Measurements from ENCODE around the gene OR52H1. TPM values are rescaled to one million over a fixed set of nuclear protein-coding genes. Genes with fewer than 3 reads are reported as not detected.

OR52H1 gene
- total RNA-seq, 1 donor from 2014 or later = not detected

DNA sequence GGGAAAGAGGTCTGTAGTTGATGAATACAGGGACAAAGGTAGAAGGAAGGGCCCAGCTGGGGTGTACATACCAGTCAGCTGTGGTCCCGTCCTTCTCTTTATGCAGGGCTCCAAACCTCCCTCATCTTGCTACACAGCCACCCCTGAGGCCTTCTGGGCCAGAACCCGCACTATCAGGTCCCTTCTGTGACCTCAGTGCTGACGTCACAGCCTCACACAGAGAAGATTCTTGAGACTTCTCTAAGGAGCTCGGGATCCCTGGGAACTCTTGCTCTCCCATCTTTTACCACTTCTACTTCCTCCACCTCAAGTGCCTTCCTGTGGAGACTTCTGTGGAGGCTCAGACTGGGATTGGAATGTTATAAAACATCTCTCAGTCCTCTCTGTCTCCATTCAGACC is 38.5 kb downstream of the OR52H1 start, which contains the start of gene UBQLN3:
Gene UBQLN3 (minus strand): TSS at position 155 of the 400 bp plus-strand sequence. CDS start 399 bp downstream, outside the sequence.
- Mint-ChIP-seq H3K27ac (ENCODE audit: unreplicated experiment) (no peak within 1 kb of the TSS), H3K36me3 (ENCODE audit: unreplicated experiment) (no peaks in the 10 kb centered on the region), H3K4me1 (ENCODE audit: low read depth, unreplicated experiment) (no peaks in the 10 kb centered on the region), H3K27me3 (ENCODE audit: unreplicated experiment) (peaks cover 4% of the 10 kb centered on the region), H3K9me3 (ENCODE audit: unreplicated experiment) (peaks cover 3% of the 10 kb centered on the region), H3K4me3 (ENCODE audit: unreplicated experiment) (no peak within 1 kb of the TSS)
- TF ChIP-seq, protein P1, sequence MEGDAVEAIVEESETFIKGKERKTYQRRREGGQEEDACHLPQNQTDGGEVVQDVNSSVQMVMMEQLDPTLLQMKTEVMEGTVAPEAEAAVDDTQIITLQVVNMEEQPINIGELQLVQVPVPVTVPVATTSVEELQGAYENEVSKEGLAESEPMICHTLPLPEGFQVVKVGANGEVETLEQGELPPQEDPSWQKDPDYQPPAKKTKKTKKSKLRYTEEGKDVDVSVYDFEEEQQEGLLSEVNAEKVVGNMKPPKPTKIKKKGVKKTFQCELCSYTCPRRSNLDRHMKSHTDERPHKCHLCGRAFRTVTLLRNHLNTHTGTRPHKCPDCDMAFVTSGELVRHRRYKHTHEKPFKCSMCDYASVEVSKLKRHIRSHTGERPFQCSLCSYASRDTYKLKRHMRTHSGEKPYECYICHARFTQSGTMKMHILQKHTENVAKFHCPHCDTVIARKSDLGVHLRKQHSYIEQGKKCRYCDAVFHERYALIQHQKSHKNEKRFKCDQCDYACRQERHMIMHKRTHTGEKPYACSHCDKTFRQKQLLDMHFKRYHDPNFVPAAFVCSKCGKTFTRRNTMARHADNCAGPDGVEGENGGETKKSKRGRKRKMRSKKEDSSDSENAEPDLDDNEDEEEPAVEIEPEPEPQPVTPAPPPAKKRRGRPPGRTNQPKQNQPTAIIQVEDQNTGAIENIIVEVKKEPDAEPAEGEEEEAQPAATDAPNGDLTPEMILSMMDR (IDR thresholded peaks at IDR 0.05; ENCODE audit: partially characterized antibody, unreplicated experiment) = no peak
- DNase-seq = no peak

DNA sequence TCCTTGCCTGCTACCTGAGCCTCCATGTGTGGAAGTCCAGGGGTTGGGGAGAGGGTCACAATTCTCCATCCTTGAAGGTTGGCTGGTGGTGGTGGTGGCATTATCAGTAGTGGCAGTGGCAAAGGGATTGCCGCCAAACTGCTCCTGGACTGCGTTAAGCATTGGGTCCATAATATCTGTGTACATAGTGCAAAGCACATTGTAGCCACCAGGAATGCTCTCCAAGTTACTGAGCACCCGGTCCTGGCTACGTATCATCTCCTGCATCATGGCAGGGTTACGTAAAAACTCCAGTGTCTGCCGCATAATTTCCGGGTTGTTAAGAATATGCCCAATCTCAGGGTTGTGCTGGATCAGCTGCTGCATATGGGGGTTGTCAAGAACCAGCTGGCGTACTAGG is 39.7 kb downstream of the OR52H1 start:
- Mint-ChIP-seq H3K4me1 (ENCODE audit: low read depth, unreplicated experiment) (no peaks in the 10 kb centered on the region), H3K36me3 (ENCODE audit: unreplicated experiment) (no peaks in the 10 kb centered on the region), H3K27ac (ENCODE audit: unreplicated experiment) (no peak overlapping the region), H3K27me3 (ENCODE audit: unreplicated experiment) (peaks cover 4% of the 10 kb centered on the region), H3K9me3 (ENCODE audit: unreplicated experiment) (peaks cover 3% of the 10 kb centered on the region), H3K4me3 (ENCODE audit: unreplicated experiment) (no peak overlapping the region)
- DNase-seq = no peak
- TF ChIP-seq, protein P1 (IDR thresholded peaks at IDR 0.05; ENCODE audit: partially characterized antibody, unreplicated experiment) = no peak

DNA sequence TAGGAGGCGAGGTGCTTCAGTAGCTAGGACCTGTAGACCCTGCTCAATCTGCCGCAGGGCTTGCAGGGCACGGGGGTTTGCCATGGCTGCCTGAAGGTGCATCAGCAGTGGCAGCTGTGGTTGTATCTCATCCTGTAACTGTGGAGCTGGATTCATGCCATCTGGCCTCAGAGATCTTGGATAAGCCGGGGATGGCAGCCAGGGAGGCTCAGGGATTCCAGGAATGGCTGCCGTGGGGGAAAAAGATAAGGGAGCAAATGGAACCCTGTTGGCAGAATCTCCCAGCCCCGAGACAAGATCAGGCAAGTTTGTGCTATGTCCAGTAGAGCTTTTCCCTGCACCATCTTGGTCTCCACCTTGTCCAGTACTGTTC is 40.4 kb downstream of the OR52H1 start:
- H3K4me1 Mint-ChIP-seq (ENCODE audit: low read depth, unreplicated experiment) = no peaks in the 10 kb centered on the region
- no peaks in the 10 kb centered on the region for H3K36me3 Mint-ChIP-seq (ENCODE audit: unreplicated experiment)
- TF ChIP-seq, protein P1 (IDR thresholded peaks at IDR 0.05; ENCODE audit: partially characterized antibody, unreplicated experiment) = no peak
- H3K27ac Mint-ChIP-seq (ENCODE audit: unreplicated experiment) = no peak overlapping the region
- DNase-seq = no peak
- H3K4me3 Mint-ChIP-seq (ENCODE audit: unreplicated experiment) = no peak overlapping the region
- H3K27me3 Mint-ChIP-seq (ENCODE audit: unreplicated experiment) = peaks cover 4% of the 10 kb centered on the region
- peaks cover 3% of the 10 kb centered on the region for H3K9me3 Mint-ChIP-seq (ENCODE audit: unreplicated experiment)

DNA sequence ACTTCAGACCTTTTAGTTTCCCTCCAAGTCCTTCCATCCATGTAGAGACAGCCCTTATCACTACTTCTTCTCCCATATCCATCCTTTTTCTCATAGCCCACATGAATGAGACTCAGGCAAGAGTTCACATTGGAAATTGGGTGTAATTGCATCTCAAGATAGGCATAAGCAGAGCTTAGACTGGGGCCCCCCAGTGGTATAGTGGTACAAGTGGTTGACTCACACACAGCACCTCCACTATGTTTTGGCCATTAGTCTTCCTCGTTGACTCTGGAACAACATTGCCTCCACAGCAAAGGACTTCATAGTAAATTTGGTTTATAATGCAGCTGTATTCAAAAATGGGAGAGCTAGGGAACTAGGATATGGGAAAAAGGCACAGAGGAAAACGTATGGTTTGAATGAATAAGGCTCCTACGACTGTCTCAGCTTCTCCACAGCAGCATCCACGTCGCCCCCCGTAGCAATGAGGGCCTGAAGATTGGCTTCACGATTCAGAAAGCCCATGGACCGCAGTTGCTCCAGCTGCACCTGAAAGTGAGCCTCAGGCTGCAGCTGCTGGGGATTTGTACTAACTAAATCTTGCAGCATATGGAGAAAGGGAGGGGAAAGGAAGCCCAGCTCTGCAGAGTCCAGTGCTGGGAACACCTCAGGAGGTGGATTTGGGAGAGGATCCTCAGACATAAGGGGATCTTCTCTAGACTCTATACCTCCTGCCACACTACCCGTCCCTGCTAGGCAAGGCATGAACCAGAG is 41.0 kb downstream of the OR52H1 start:
- H3K36me3 Mint-ChIP-seq (ENCODE audit: unreplicated experiment) = no peaks in the 10 kb centered on the region
- H3K27me3 Mint-ChIP-seq (ENCODE audit: unreplicated experiment) = peaks cover 4% of the 10 kb centered on the region
- no peaks in the 10 kb centered on the region for H3K4me1 Mint-ChIP-seq (ENCODE audit: low read depth, unreplicated experiment)
- no peak overlapping the region for H3K27ac Mint-ChIP-seq (ENCODE audit: unreplicated experiment)
- no peak for DNase-seq
- peaks cover 3% of the 10 kb centered on the region for H3K9me3 Mint-ChIP-seq (ENCODE audit: unreplicated experiment)
- no peak overlapping the region for H3K4me3 Mint-ChIP-seq (ENCODE audit: unreplicated experiment)
- TF ChIP-seq, protein P1 (IDR thresholded peaks at IDR 0.05; ENCODE audit: partially characterized antibody, unreplicated experiment) = no peak

DNA sequence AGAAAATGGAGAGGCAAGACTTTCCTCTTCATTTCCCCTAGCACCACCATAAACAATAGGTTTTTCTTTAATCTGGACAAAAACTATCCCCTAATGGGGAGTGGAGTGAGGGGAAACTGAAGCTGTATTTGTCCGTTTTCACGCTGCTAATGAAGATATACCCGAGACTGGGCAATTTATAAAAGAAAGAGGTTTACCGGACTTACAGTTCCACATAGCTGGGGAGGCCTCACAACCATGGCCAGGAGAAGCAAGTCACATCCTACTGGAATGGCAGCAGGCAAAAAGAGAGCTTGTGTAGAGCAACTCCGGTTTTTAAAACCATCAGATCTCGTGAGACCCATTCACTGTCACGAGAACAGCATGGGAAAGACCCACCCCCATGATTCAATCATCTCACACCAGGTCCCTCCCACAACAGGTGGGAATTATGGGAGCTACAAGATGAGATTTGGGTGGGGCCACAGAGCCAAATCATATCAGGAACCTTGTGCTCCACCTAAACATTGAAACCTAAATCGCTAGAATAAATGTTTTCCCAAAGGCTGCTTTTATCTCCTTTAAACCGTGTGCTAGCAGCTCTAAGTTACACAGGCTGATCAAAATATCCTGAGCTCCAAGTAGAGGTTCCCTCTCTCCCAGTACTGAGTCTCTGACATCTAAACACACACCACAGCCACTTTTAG is 42.8 kb downstream of the OR52H1 start:
- H3K4me1 Mint-ChIP-seq (ENCODE audit: low read depth, unreplicated experiment) = no peaks in the 10 kb centered on the region

More for the DNA sequence above, 42.8 kb downstream of the OR52H1 start:
- DNase-seq = no peak
- H3K27ac Mint-ChIP-seq (ENCODE audit: unreplicated experiment) = no peak overlapping the region
- H3K27me3 Mint-ChIP-seq (ENCODE audit: unreplicated experiment) = peaks cover 3% of the 10 kb centered on the region
- TF ChIP-seq, protein P1 (IDR thresholded peaks at IDR 0.05; ENCODE audit: partially characterized antibody, unreplicated experiment) = no peak
- no peak overlapping the region for H3K4me3 Mint-ChIP-seq (ENCODE audit: unreplicated experiment)
- no peaks in the 10 kb centered on the region for H3K36me3 Mint-ChIP-seq (ENCODE audit: unreplicated experiment)
- peaks cover 3% of the 10 kb centered on the region for H3K9me3 Mint-ChIP-seq (ENCODE audit: unreplicated experiment)

All from glutamatergic neuron (in vitro differentiated cells).